ENCODE results near the gene SMIM44.

SMIM44 gene

DNA sequence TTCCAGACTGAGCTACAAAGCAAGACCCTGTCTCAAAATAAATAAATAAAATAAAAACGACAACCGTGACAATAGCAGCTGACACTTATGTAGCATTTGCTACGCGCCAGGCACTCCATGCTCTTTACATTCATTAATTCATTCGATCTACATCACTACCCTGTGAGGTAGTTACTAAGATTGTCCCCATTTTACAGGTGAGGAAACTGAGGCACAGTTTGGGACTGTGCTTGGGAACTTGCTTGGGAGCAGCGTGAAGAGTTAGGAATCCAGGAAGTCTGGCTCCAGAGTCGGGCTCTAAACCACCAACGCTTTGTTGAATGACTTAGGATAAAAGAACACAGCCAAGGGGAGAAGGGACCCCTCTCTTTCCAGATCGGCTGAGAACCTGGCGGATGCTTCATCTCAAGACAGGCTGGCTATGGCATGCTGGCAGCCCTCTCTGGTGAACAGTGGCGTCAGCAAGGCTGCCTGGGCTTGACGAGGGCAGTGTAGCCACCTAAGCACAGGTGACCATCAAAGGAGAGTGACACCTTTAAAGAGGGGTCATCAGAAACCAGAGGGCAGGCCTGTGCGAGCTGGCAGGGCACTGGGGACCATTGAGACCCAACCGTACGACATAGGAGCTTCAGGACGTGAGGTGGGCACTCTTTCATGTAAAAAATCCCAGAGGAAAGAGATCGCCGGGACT is 16.6 kb upstream of the SMIM44 start:
- DNase-seq, result no peak

DNA sequence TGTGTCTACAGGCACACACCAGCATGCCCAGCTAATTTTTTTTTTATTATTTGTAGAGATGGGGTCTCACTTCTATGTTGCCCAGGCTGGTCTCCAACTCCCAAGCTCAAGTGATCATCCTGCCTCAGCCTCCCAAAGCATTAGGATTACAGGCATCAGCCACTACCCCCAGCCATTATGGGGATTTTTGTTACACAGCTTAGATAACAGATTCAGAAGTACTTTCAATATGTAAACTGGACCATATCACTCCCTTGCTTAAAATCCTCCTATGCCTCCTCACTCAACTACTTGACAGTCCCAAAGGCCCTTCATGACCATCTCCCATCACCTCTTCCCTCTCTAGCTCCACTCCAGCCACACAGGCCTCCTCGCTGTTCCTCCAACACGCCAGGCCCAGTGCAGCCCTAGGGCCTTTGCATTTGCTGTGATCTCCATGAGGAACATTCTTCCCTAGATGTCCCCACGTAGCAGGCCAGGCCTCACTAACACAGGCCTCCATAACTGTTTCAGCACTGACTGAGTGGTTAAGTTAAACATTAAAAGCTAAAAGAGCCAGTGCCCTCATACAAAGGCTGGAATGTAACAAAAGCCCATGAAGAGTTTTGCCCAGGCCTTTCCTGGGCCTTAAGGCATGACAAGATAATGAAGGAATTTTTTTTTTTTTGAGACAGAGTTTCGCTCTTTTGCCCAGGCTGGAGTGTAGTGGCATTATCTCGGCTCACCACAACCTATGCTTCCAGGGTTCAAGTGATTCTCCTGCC is 14.7 kb upstream of the SMIM44 start:
- no peak for DNase-seq

DNA sequence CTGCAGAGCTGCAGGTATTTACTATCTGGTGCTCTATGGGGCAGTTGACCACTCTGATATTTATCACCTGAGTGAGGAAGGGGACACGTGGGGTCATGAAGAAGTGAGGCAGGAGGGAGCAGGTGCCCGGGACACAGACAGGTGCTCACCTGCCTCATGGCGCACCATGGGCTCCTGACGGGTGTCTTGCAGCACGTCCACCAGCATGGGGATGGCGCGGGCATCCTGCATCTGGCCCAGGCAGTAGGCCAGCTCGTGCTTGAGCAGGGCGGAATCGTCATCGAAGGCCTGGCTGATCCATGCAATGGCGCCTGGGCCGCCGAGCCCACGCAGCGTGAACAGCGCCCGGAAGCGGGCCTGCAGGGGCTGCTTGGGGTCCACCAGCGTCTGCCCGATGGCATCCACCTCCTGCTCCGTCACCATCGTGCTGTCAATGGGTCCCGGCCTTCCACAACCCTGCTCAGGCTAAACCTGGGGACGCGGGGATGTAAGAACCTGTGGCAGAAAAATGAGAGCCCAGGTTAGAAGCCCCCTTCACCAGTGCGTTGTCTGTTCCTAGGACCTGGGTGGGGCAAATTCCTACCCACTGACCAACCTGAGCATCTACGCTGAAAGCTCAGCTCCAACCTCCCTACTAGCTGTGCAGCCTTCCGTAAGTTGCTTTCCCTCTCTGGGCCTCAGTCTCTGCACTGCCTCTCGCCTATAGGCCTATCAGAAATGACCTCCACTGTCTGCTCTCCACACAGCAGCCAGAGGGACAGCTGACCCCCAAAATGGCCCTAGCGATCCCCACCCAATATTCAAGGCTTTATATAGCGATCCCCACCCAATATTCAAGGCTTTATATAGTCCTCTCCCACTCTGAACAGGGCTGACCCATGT is 13.4 kb upstream of the SMIM44 start:
- no peak for DNase-seq

DNA sequence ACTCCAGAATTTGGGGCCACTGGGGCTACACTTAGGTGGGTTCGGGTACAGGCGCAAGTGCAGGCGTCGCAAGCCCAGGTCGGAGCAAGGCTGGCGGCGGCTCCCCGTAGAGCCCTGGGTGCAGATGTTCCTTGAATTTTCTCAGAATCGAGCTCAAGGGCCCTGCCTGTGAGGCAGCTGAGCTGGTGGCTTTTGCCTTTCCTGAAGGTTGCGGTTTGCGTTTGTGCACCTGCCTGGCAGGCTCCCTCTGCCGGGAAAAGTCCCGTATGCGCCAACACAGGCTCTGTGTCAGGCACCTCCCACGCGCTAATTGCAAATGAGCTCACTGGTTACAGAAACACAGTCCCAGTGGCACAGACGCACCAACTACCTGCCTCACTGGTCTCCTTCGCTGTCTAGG is 11.3 kb upstream of the SMIM44 start:
- DNase-seq, result no peak

DNA sequence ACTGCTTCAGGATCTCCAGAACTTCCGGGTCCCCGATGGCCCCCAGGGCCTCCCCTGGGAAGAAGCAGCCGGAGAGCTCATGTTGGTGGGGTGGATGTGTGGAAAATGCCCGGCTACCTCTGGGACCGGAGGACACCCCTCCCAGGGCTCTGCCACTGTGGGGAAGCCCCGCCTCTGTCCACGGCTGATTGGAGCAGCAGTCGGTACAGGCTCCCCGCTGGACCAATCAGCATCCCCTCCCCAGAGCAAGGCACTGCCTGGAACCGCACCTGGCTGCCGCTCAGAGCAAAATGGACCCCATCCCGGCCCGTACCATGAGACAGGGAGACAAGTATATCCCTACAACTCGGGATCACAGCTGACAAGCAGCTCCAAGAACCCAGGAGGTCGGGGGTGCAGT is 10.8 kb upstream of the SMIM44 start:
- no peak for DNase-seq

DNA sequence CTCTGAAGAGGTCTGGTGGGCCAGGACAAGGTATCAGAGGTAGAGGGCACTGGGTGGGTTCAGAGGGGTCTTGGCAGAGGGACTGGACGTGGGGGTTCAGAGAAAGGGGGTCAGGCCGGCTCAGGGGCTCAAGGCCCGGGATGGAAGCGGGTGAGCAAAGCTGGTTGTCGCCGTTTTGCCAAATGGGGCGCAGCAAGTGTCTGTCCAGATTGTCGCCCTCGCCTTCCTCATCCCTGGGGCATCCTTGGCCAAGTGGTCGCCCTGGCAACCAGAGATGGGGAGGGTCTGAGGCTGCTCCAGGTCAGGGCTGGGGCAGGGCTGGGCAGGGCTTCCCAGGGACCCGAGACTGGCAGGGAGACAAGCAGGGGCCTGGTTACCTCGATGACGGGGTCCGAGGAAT is 10.4 kb upstream of the SMIM44 start:
- no peak for DNase-seq

DNA sequence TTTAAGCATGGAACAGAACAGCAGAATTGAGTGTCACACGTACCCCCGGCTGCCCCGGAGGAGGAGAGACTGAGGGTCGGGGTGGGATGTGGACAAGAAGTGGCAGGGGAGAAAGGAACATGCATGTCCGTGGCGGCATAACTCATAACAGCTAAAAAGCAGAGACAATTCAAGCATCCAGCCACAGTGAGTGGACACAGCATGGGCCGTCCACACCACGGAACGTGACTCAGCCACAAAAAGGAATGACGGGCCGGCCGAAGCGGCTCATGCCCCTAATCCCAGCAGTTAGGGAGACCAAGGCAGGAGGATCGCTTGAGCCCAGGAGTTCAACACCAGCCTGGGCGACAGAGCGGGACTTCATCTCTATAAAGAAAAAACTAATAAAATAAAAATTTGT is 9.7 kb upstream of the SMIM44 start:
- DNase-seq, result no peak

DNA sequence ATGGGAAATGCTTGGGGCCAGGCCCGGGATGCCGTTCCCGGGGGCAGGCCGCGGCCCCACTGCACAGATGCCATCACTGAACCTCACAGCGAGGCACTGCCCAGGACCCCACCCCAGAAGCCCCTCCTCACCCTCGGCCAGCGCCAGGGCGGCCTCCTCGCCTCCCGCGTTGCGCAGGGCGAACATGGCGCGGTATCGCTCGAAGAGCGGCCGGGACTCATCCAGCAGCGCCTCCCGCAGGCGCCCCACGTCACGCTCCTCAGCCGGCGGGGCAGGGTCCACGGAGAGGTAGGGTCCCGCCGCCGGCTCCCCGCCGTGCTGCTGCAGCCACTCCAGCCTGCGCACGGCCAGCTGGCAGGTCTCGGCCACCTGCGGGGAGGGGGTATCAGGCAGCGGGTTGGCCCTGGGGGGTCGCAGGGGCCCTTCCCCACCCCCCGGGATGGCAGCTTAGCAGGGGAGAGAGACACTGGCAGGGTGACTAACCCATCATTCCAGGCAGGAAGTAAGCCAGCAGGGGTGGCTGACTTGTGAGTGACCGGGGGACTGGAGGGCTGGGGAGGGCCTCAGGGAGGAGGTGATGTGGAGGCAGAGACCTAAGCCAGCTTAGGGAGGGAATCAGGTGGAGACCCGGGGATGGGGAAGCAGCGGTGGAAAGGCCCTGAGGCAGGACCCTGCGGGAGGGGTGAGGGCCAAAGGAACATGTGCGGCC is 9.0 kb upstream of the SMIM44 start:
- DNase-seq, result no peak

DNA sequence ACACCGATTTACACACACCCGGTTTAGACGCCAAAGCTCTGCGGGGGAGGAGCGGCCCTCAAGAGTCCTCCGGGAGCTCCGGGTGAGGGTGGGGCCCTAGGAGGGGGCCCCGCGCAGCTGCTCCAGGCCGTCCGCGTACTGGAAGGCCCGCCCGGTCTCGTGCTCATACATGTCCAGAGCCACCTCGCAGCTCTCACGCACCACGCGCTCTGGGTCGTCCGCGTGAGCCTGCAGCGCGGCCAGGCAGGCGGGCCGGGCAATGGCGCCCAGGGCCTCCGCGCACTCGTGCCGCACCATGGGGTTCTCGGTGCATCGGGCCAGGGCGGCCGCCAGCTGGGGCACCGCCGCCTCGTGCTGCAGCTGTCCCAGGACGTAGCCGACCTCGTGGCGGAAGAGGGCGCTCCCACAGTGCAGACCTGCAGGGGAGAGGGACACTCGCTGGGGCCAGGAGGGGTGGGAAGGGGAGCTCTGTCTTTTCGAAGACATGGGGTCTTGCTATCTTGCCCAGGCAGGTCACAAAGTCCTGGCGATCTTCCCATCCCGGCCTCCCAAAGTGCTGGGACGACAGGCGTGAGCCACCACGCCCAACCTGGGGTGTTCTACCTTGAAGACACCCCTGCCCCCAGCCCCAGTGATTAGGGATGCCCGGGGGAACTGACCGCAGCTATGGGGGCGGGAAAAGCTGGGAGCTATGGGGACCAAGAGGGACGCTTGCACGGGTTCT is 8.3 kb upstream of the SMIM44 start:
- no peak for DNase-seq

DNA sequence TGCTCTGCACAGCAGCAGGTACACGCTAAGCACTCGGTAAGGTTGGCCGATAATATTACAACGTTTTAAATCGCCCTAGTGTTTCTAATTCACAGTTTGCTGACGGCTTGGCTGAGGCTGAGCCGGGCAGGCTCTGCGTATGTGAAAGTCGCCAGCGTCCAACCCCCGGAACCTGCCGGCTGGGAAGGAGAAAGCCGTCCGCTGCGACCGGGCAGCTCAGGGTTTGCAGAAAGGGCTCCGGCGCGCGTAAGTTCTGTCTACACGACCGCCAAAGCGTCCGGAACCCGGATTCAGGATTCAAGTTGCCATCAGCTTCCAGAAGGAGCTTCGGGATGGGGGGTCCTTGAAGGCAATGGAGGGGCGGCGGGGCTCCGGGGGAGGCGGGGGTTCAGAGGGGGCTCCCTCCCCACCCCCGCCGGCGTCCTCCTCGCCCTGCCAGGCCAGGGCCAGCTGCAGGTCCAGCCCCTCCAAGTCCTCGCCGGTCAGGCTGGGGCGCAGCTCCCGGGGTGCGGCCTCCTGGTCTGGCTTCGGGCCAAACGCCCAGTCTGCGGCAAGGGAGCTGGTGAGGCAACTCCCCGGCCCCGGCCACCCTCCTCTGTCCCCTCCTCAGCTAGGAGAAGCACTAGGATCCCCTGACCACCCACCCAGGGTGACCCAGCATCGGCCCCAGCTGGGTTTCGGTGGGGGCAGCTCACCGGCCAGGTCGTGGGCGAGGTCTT is 575 bp downstream of the SMIM44 start:
- DNase-seq, result no peak

DNA sequence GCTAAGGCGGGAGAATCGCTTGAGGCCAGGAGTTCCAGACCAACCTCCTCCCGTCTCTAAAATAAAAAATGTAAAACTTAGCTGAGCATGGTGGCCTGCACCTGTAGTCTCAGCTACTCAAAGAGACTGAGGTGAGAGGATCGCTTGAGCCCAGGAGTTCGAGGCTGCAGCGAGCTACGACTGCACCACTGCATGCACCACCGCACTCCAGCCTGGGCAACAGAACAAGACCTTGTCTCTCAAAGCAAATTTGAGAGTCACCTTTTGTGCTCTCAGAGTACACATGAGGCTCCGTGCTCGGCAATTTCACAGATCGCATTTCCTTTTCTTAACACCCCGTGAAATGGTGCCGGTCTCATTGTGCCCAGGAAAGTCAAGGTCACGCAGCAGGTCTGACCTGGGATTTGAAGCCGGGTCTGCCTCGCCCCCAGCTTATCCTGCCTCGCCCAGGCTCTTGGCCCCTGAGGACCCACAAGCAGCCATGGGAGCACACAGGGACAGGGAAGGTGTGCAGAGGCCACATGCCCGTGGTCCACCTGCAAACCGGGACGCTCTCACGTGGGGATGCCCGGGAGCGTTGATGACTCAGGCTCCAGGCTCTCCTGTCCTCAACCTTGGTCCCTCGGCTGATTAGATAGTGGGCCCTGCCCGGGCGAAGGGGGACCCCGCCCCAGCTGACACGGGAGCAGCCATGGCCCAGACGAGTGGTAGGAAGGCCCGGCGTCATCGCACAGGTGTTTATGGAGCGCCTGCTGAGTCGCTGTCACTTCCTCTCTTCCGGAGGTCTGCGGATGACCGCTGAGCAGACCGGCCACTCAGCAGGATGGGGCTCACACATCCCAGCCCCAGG is 1.8 kb downstream of the SMIM44 start:
- DNase-seq, result no peak

DNA sequence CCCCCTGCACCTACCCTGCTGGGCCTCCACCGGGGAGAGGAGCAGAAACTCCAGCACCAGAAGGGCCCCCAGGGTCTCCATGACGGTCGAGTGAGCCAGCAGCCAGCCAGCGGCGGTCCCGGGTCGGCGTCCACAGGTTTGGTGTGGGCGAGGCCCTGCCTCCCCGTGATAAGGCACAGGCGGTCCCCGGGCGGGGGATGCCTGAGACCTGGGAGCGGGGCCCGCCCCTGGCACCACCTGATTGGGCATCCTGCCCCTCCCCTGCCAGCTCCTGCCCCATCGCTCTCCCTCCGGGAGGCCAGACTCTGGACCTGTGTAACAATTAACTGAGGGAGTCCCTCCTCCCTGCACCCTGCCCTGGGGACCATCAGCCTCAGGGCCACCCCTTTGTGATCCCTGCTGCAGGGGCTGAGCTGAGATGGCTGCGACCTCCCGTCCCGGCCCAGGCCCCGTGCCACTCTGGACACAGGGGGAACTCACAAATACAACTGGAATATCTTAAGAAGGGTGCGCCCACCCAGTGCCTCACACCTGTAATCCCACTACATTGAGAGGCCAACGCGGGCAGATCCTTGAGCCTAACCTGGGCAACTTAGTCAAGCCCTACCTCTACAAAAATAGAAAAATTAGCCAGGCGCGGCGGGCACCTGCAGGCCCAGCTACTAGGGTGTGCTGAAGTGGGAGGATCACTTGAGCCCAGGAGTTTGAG is 2.7 kb downstream of the SMIM44 start, which contains the start of gene SMIM24:
Gene SMIM24, minus strand, starts transcription at position 143 of the 709 bp plus-strand sequence. Its CDS starts 62 bp downstream, at position 81.
- DNase-seq, result peak; percentile 23

DNA sequence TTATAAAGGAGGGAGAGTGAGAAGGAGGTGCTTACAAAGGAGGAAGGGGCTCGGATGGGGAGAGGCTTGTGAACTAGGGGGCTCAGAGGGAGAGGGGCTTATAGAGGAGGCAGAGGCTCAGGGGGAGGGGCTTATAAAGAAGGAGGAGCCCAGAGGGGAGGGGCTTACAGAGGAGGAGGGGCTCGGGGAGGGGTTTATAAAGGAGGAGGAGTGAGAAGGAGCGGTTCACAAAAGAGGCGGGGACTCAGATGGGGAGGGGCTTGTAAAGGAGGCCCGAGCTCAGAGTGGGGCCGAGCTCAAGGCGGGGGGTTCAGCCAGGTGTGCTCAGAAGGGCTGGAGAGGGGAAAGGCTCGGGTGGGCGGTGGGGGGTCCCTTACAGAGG is 3.4 kb downstream of the SMIM44 start:
- DNase-seq, result peak; percentile 32

DNA sequence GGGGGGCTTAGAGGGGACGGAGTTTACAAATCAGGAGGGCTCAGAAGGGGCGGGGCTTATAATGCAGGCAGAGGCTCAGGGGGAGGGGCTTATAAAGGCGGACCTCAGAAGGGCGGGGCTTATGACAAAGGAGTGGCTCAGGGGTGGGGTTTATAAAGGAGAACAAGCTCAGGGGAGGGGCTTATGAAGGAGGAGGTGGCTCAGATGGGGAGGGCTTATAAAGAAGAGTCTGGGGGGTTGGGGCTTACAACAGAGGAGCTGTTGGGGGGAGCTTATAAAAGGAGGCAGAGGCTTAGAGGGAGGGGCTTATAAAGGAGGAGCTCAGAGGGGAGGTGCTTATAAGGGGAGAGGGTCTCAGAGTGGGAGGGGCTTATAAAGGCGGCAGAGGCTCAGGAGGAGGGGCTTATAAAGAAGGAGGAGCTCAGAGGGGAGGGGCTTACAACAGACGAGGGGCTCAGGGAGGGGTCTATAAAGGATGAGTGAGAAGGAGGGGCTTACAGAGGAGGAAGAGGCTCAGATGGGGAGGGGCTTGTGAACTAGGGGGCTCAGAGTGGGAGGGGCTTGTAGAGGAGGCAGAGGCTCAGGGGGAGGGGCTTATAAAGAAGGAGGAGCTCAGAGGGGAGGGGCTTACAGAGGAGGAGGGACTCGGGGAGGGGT is 3.9 kb downstream of the SMIM44 start:
- peak; percentile 64 for DNase-seq

DNA sequence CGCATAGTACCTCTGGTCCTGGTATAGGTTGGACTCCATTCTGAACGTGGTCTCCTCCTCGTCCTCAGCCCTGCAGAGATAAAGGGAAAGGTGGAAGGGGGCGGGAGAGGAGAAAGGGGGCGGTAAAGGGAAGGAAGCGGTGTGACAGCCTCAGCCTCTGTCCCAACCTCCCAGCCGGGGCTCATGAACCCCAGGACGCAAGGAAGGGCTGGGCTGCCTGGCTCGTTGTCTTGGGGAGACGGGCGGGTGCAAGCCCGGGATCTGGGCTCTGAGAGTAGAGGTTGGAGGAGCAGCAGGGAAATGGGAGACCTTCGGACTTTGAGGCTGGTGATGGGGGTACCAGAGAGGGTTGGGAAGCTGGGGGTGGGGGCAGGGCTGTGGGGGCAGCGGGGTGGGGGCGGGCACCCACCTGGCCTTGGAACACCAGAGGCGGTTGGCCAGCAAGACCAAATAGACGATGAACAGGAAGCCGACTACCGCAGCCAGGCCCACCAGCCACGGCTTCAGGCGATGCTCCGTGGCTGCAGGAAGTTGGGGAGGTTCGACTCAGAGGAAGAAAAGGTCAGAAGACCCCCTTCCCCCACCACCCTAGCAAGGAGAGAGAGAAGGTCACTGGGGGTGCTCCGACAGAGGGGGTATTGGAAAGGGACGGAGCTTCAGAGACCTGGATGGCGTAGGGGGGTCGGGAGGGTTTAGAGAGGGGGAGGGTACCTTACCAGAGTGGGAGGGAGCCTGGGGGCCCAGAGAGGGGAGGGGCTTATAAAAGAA is 4.6 kb downstream of the SMIM44 start:
- no peak for DNase-seq

DNA sequence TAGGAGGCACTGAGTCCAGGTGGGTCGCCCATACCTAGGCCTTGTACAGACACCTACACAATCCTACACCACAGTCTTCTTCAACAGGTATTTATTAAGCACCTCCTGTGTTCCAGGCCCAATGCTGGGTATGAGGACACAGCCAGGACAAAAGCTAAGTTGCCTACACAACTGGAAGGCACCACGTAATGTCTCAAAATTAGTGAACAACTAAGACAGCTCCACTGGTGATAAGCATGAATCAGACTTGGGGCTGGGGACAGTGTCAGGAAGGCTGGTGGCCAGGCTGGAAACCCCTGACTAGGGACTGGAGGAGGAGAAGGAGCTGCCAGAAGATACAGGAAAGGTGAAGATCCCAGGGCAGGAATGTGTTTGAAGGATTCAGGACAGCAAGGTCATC is 5.3 kb downstream of the SMIM44 start:
- no peak for DNase-seq

DNA sequence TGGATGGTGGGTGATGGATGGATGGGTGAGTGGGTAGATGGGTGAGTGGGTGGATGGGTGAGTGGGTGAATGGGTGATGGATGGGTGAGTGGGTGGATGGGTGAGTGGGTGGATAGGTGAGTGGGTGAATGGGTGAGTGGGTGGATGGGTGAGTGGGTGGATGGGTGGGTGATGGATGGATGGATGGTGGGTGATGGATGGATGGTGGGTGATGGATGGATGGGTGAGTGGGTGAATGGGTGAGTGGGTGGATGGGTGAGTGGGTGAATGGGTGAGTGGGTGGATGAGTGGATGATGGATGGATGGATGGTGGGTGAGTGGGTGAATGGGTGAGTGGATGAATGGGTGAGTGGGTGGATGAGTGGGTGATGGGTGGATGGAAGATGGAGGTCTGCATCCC is 5.7 kb downstream of the SMIM44 start:
- DNase-seq, result no peak

DNA sequence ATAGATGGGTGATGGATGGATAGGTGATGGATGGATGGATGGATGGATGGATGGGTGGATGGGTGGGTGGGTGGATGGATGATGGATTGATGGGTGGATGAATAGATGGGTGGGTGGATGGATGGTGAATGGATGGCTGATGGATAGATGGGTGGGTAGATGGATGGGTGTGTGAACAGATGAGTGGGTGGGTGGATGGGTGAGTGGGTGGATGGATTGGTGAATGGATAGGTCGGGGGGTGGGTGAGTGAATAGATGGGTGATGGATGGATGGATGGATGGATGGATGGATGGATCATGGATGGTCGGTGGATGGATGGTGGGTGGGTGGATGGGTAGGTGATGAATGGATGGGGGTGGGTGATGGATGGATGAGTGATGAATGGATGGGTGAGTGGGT is 6.4 kb downstream of the SMIM44 start:
- DNase-seq, result no peak

DNA sequence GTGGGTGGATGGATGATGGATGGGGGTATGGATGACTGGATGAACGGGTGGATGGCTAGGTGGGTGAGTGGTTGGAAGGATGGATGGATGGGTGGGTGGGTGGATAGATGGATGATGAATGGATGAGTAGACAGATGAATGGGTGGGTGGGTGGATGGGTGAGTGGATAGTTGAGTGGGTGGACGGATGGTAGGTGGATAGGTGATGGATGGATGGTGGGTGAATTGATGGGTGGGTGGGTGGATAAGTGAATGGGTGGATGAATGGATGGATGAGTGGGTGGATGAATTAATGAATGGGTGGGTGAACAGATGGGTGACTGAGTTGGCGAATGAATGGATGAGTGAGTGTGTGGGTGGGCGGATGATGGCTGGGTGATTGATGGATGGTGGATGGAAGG is 7.8 kb downstream of the SMIM44 start:
- DNase-seq, result no peak
